Stomach (tissue), 9 donors: ENCODE results near the gene PSMB5. TPM values are rescaled to one million over a fixed set of nuclear protein-coding genes. Genes with fewer than 3 reads are reported as not detected.
A peak's percentile ranks its signal among the peaks of the same experiment; 100 is the strongest.

Experiments
- DNase-seq, 2 donors: peaks; one replicate each; pipeline versions ENCODE4 v3.0.0 to v3.0.0-alpha.2; 2013 to 2019
- H3K27ac ChIP-seq, 5 donors: fragments of 200-600 bp in 4 of 5; sonication (generic) in 4 of 5; one replicate each; pipeline ENCODE4 v1.5.1; 2013 to 2019; ENCODE audit warnings: mild to moderate bottlenecking in 1 of 5, moderate library complexity in 1 of 5
- H3K27me3 ChIP-seq, 3 donors: fragments of 200-600 bp; sonication (generic); one replicate each; pipeline ENCODE4 v1.5.1; 2017 to 2019; ENCODE audit warnings: mixed run types in 1 of 3
- H3K36me3 ChIP-seq, 4 donors: fragments of 200-600 bp; sonication (generic); 1 replicate in 3 of 4; 2 replicates in 1 of 4; pipeline ENCODE4 v1.5.1; 2016 to 2019
- H3K4me1 ChIP-seq, 4 donors: fragments of 200-600 bp; sonication (generic); one replicate each; pipeline ENCODE4 v1.5.1; 2016 to 2019
- H3K4me3 ChIP-seq, 4 donors: fragments of 200-600 bp; sonication (generic) in 3 of 4; one replicate each; pipeline ENCODE4 v1.5.1; 2016 to 2019; ENCODE audit warnings: mild to moderate bottlenecking in 1 of 4
- H3K9me3 ChIP-seq, 4 donors: fragments of 200-600 bp; sonication (generic); one replicate each; pipeline ENCODE4 v1.5.1; 2016 to 2019
- EP300 ChIP-seq: sonication (generic); formaldehyde crosslinking; IDR thresholded peaks from one replicate; pipeline ENCODE4 v1.6.1; 2017; ENCODE audit warnings: antibody characterized with exemption
- POLR2A ChIP-seq, 4 donors: fragments of 450-650 bp; IDR thresholded peaks; one replicate each; pipeline ENCODE4 v1.6.1; 2016; ENCODE audit warnings: antibody characterized with exemption in 4 of 4, control low read depth in 2 of 4, mild to moderate bottlenecking in 1 of 4, moderate library complexity in 1 of 4
- POLR2AphosphoS5 ChIP-seq, 3 donors: sonication (generic); formaldehyde crosslinking; IDR thresholded peaks; one replicate each; pipeline ENCODE4 v1.6.1; 2016; ENCODE audit warnings: antibody characterized with exemption in 3 of 3
- WGBS, 5 donors: extraction: QIAGEN DNeasy Blood & Tissue Kit in 3 of 5; methylation state at CpG; one replicate each; pipeline versions ENCODE4 v1.1.5 to v1.1.7; 2013 to 2018; 5-methylcytosine and 5-hydroxymethylcytosine counted together
- intact Hi-C: fragments of 100-400 bp; cut with DNase I; formaldehyde crosslinking; loops from one replicate; pipeline ENCODE4 v1.15.1; 2023; ENCODE audit warnings: low total_unique reads
- polyA plus RNA-seq, 3 donors: library from polyadenylated mRNA; stranded (reverse); fragments of 200-250 nt; gene quantifications; one replicate each; pipeline ENCODE4 v1.2.3, GENCODE V29; 2013
- total RNA-seq, 5 donors: library from RNA; depleted of rRNA; stranded (reverse); fragments of >200 nt; gene quantifications; one replicate each; pipeline versions ENCODE4 v1.1.0 to v1.2.3, GENCODE V29; 2014 to 2016
- TF ChIP-seq, protein P1 (sequence below), 7 experiments: fragments of 450-650 bp in 4 of 7; fragments of 200-600 bp in 3 of 7; sonication (generic) in 3 of 7; IDR thresholded peaks; one replicate each; pipeline ENCODE4 v1.5.1; 2016 to 2019; ENCODE audit warnings: antibody characterized with exemption in 7 of 7, control low read depth in 2 of 7, mild to moderate bottlenecking in 1 of 7
- donor health status: healthy with polysubstance abuse.
- donor health status: Bipolar disorder and iron deficiency.
- donor health status: healthy.

PSMB5 gene
- total and polyA plus RNA-seq, 8 donors, result 34.4 to 147 (median 92.6) TPM

- H3K27me3 ChIP-seq, result peaks cover 0 to 25% (median 14%) of the 10 kb centered on the region in 3 donors
- no peaks in the 10 kb centered on the region for H3K9me3 ChIP-seq
- WGBS, 5 donors, result 0 to 1% (median 1%) methylated on average over 35 to 48 of the region's 48 CpGs
- H3K4me1 ChIP-seq, result peaks cover 28 to 60% (median 57%) of the 10 kb centered on the region in 4 donors
- peak; percentile 82 to 96 for DNase-seq
- H3K27ac ChIP-seq, result peak within 1 kb of the TSS; percentile 76 to 88 (median 78)
- H3K4me3 ChIP-seq, result peak within 1 kb of the TSS; percentile 70 to 78 (median 72)
- intact Hi-C loops, result no loop called here
- H3K36me3 ChIP-seq, result peaks cover 0 to 6% (median 3%) of the 10 kb centered on the region in 4 donors
- TF ChIP-seq, protein P1, sequence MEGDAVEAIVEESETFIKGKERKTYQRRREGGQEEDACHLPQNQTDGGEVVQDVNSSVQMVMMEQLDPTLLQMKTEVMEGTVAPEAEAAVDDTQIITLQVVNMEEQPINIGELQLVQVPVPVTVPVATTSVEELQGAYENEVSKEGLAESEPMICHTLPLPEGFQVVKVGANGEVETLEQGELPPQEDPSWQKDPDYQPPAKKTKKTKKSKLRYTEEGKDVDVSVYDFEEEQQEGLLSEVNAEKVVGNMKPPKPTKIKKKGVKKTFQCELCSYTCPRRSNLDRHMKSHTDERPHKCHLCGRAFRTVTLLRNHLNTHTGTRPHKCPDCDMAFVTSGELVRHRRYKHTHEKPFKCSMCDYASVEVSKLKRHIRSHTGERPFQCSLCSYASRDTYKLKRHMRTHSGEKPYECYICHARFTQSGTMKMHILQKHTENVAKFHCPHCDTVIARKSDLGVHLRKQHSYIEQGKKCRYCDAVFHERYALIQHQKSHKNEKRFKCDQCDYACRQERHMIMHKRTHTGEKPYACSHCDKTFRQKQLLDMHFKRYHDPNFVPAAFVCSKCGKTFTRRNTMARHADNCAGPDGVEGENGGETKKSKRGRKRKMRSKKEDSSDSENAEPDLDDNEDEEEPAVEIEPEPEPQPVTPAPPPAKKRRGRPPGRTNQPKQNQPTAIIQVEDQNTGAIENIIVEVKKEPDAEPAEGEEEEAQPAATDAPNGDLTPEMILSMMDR (IDR thresholded peaks at IDR 0.05), result peak in 1 of 7 experiments; percentile 37
- no peak for TF ChIP-seq POLR2A (IDR thresholded peaks at IDR 0.05)
- peak in 1 of 3 donors; percentile 49 for TF ChIP-seq POLR2AphosphoS5 (IDR thresholded peaks at IDR 0.05)
- no peak for TF ChIP-seq EP300
Observed at GRCh38 chr14:22982477-22983245, 52.0 kb downstream of the PSMB5 start, which contains the start of gene AJUBA. AJUBA (minus strand) TSS chr14:22982551; CDS start chr14:22982266, 285 bp downstream.

DNA sequence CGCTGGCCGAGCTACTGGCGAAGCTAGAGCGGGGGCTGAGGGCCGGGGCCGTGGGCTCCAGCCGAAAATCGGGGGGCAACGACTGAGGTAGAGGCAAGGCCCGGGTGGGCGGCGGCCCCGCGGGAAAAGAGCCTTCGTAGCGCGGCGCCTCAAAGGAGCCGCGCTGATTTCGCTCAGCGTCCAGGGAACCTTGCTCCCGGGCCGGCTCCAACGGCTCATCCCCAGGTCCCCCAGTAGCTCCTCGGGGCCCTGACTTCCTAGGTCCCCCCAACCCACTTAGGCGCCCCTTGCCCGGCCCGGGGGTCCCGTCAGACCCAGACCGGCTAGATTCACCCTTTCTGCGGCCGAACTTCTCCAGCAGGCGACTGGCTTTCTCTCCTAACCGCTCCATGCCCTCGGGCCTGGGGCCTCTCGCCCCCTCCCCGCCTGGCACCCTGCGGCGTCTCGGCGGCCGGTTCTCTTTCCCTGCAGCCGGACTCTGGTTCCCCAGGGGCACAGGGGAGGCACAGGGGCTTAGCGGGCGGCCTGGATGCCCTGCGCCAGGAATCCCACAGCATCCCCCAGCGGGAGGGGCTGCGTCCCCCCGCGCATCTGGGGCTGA, 52.7 kb downstream of the PSMB5 start:
- peak overlapping the region; percentile 70 to 78 (median 72) for H3K4me3 ChIP-seq
- H3K27ac ChIP-seq, result peak overlapping the region; percentile 76 to 88 (median 78)
- peaks cover 0 to 25% (median 14%) of the 10 kb centered on the region in 3 donors for H3K27me3 ChIP-seq
- peaks cover 35 to 66% (median 64%) of the 10 kb centered on the region in 4 donors for H3K4me1 ChIP-seq
- TF ChIP-seq POLR2A (IDR thresholded peaks at IDR 0.05) (no peak), POLR2AphosphoS5 (IDR thresholded peaks at IDR 0.05) (no peak), EP300 (no peak)
- TF ChIP-seq, protein P1 (IDR thresholded peaks at IDR 0.05), result no peak
- peak in 1 of 2 donors; percentile 66 for DNase-seq
- no peaks in the 10 kb centered on the region for H3K9me3 ChIP-seq
- 0 to 5% (median 1%) methylated on average over 41 to 51 of the region's 51 CpGs for WGBS, 5 donors
- intact Hi-C loops, result no loop called here
- no peaks in the 10 kb centered on the region for H3K36me3 ChIP-seq

- TF ChIP-seq POLR2A (IDR thresholded peaks at IDR 0.05) (no peak), POLR2AphosphoS5 (IDR thresholded peaks at IDR 0.05) (no peak), EP300 (no peak)
- TF ChIP-seq, protein P1 (IDR thresholded peaks at IDR 0.05), result no peak
- Histone ChIP-seq H3K27ac (peak overlapping the region; percentile 1 to 88 (median 78)), H3K4me1 (peaks cover 42 to 73% (median 70%) of the 10 kb centered on the region in 4 donors), H3K9me3 (no peaks in the 10 kb centered on the region), H3K27me3 (peaks cover 0 to 25% (median 14%) of the 10 kb centered on the region in 3 donors), H3K36me3 (no peaks in the 10 kb centered on the region), H3K4me3 (peak overlapping the region; percentile 70 to 78 (median 72))
- 2 to 7% (median 4%) methylated on average over 34 to 76 of the region's 76 CpGs for WGBS, 5 donors
- intact Hi-C loops, result no loop called here
- DNase-seq, result peak in 1 of 2 donors; percentile 44
Observed at GRCh38 chr14:22981090-22981875, 53.4 kb downstream of the PSMB5 start.

- intact Hi-C loops, result no loop called here
- peaks cover 0 to 25% (median 14%) of the 10 kb centered on the region in 3 donors for H3K27me3 ChIP-seq
- no peaks in the 10 kb centered on the region for H3K9me3 ChIP-seq
- peak overlapping the region; percentile 70 to 78 (median 72) for H3K4me3 ChIP-seq
- no peaks in the 10 kb centered on the region for H3K36me3 ChIP-seq
- TF ChIP-seq, protein P1 (IDR thresholded peaks at IDR 0.05), result no peak
- TF ChIP-seq EP300 (no peak), POLR2A (IDR thresholded peaks at IDR 0.05) (no peak), POLR2AphosphoS5 (IDR thresholded peaks at IDR 0.05) (no peak)
- H3K4me1 ChIP-seq, result peaks cover 42 to 79% (median 73%) of the 10 kb centered on the region in 4 donors
- peak; percentile 57 to 82 for DNase-seq
- WGBS, 5 donors, result 0 to 6% (median 1%) methylated on average over 10 to 41 of the region's 41 CpGs
- H3K27ac ChIP-seq, result peak overlapping the region; percentile 1 to 88 (median 78)
Observed at GRCh38 chr14:22980672-22981089, 54.0 kb downstream of the PSMB5 start.
